ENCODE measurements around the gene MGAT4B. TPM values are rescaled to one million over a fixed set of nuclear protein-coding genes. Genes with fewer than 3 reads are reported as not detected.

The MGAT4B gene
- total RNA-seq, 1 donor from 2014 or later: 207 TPM

GRCh38 chr5:179764056-179764455 lies 42.6 kb downstream of the MGAT4B start:
- Histone ChIP-seq H3K36me3 (peaks cover 14 to 18% of the 10 kb centered on the region in 2 donors), H3K4me1 (peaks cover 22 to 50% of the 10 kb centered on the region in 2 donors), H3K27me3 (no peaks in the 10 kb centered on the region), H3K4me3 (no peak overlapping the region), H3K27ac (peak overlapping the region; percentile 74 to 91), H3K9me3 (no peaks in the 10 kb centered on the region)
- intact Hi-C loops (cut with DNase I): loop anchor here (2.0 kb wide), 3 partner anchors 55 to 143 kb away; partner anchors contain the start of genes MRNIP and TBC1D9B
- no peak for DNase-seq (ENCODE audit: low spot score in 2 of 2)
- TF ChIP-seq, protein P1, sequence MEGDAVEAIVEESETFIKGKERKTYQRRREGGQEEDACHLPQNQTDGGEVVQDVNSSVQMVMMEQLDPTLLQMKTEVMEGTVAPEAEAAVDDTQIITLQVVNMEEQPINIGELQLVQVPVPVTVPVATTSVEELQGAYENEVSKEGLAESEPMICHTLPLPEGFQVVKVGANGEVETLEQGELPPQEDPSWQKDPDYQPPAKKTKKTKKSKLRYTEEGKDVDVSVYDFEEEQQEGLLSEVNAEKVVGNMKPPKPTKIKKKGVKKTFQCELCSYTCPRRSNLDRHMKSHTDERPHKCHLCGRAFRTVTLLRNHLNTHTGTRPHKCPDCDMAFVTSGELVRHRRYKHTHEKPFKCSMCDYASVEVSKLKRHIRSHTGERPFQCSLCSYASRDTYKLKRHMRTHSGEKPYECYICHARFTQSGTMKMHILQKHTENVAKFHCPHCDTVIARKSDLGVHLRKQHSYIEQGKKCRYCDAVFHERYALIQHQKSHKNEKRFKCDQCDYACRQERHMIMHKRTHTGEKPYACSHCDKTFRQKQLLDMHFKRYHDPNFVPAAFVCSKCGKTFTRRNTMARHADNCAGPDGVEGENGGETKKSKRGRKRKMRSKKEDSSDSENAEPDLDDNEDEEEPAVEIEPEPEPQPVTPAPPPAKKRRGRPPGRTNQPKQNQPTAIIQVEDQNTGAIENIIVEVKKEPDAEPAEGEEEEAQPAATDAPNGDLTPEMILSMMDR (IDR thresholded peaks at IDR 0.05): no peak

DNA sequence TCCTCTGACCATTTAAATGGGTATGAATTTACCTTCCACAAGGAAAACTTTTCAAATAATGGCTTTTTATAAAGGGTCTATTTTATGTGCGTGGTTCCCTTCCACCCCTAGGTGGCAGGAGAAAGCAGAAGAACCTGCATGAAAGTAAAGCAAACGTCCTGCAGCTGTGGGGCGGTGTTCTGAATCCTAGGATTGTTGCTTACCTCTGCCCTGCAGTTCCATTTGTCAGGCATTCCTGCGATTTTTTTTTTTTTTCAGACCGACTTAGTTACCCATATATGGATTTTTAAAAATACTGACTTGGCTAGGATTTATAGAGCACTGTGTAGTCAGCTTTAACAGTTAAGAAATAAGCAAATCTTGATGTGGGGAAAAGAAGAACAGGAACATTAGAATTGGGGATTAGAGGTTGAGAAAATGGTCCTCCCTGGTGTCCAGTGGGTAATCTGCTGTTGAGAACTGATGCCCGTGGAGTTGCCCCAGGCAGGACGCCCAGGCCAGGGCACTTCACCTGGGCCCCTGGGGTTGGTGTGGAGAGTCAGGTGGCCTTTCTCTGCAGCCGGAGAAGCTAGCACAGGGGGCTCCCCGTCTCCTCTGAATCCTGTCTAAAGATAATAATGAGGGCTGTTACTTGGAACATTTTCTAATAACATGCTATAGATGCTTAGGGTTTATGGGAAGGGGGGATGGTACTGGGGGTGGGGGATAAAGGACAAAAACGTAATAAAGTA lies 43.3 kb downstream of the MGAT4B start:
- H3K9me3 ChIP-seq: no peaks in the 10 kb centered on the region
- TF ChIP-seq, protein P1 (IDR thresholded peaks at IDR 0.05): peak; percentile 76 to 91 (median 89)
- H3K4me1 ChIP-seq: peaks cover 22 to 52% of the 10 kb centered on the region in 2 donors
- intact Hi-C loops (cut with DNase I): loop anchor here (1.0 kb wide), 2 partner anchors 31 to 33 kb away; partner anchors contain the start of gene MAML1
- peaks cover 12% of the 10 kb centered on the region in 2 donors for H3K36me3 ChIP-seq
- H3K27ac ChIP-seq: peak overlapping the region; percentile 74 to 91
- no peaks in the 10 kb centered on the region for H3K27me3 ChIP-seq
- peak in 1 of 2 donors; percentile 90 for DNase-seq (ENCODE audit: low spot score in 2 of 2)
- H3K4me3 ChIP-seq: peak overlapping the region in 1 of 2 donors; percentile 16

- Histone ChIP-seq H3K27ac (peak overlapping the region; percentile 21 to 54), H3K36me3 (peaks cover 12% of the 10 kb centered on the region in 2 donors), H3K4me3 (no peak overlapping the region), H3K9me3 (no peaks in the 10 kb centered on the region), H3K4me1 (peaks cover 22 to 52% of the 10 kb centered on the region in 2 donors), H3K27me3 (no peaks in the 10 kb centered on the region)
- no peak for DNase-seq (ENCODE audit: low spot score in 2 of 2)
- TF ChIP-seq, protein P1 (IDR thresholded peaks at IDR 0.05): no peak
- intact Hi-C loops (cut with DNase I): loop anchor here (1.0 kb wide), 2 partner anchors 30 to 34 kb away; partner anchors contain the start of gene MAML1
These were observed 43.9 kb downstream of the MGAT4B start for GRCh38 chr5:179762781-179763176.

GRCh38 chr5:179762079-179762780 lies 44.4 kb downstream of the MGAT4B start:
- TF ChIP-seq, protein P1 (IDR thresholded peaks at IDR 0.05): no peak
- H3K9me3 ChIP-seq: no peaks in the 10 kb centered on the region
- H3K27me3 ChIP-seq: no peaks in the 10 kb centered on the region
- no peak for DNase-seq (ENCODE audit: low spot score in 2 of 2)
- intact Hi-C loops (cut with DNase I): no loop called here
- H3K4me1 ChIP-seq: peaks cover 22 to 52% of the 10 kb centered on the region in 2 donors
- peak overlapping the region; percentile 21 to 54 for H3K27ac ChIP-seq
- peaks cover 9 to 12% of the 10 kb centered on the region in 2 donors for H3K36me3 ChIP-seq
- no peak overlapping the region for H3K4me3 ChIP-seq

GRCh38 chr5:179759581-179760551 lies 46.8 kb downstream of the MGAT4B start:
- Histone ChIP-seq H3K4me1 (peaks cover 8 to 38% of the 10 kb centered on the region in 2 donors), H3K4me3 (no peak overlapping the region)

More at GRCh38 chr5:179759581-179760551, 46.8 kb downstream of the MGAT4B start:
- Histone ChIP-seq H3K9me3 (no peaks in the 10 kb centered on the region), H3K27me3 (no peaks in the 10 kb centered on the region), H3K36me3 (no peaks in the 10 kb centered on the region), H3K27ac (peak overlapping the region in 1 of 2 donors; percentile 14)
- TF ChIP-seq, protein P1 (IDR thresholded peaks at IDR 0.05): no peak
- no peak for DNase-seq (ENCODE audit: low spot score in 2 of 2)
- intact Hi-C loops (cut with DNase I): no loop called here
